NK-92 treated with Interleukin-12 subunit alpha and Interleukin-12 subunit beta, amount 100 ng/mL, for 24 hours (cell line): Measurements from ENCODE around the gene TMEM123.

ENCODE experiments used
- DNase-seq: peaks from one replicate; lab custom pipeline; 2025; lab: John Stamatoyannopoulos, UW

The TMEM123 gene

DNA sequence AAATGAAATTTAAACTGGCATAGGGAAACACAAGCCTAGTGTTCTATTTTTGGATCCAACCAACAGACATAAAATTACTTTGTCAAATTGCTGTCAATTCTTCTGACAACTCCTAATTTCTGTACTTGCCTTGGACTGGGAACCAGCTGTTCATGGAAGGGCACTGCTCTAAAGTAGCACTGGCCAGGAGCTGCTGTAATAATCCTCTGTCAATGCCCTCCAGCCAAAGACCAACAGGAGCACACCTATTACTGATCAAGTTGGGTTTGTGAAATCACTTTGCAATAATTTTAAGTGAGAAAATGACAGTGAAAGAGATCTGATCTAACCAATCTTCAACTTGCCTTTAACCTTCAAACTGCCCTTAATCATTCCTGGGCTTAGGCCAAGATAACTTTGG, 18.9 kb upstream of the TMEM123 start:
- DNase-seq, result no peak

- no peak for DNase-seq
Measured at GRCh38 chr11:102470251-102470650, 17.7 kb upstream of the TMEM123 start.

- DNase-seq, result no peak
Measured at GRCh38 chr11:102469196-102469821, 16.7 kb upstream of the TMEM123 start.

GRCh38 chr11:102468616-102469195, 16.1 kb upstream of the TMEM123 start:
- DNase-seq, result no peak

GRCh38 chr11:102467853-102468580, 15.5 kb upstream of the TMEM123 start:
- no peak for DNase-seq

DNA sequence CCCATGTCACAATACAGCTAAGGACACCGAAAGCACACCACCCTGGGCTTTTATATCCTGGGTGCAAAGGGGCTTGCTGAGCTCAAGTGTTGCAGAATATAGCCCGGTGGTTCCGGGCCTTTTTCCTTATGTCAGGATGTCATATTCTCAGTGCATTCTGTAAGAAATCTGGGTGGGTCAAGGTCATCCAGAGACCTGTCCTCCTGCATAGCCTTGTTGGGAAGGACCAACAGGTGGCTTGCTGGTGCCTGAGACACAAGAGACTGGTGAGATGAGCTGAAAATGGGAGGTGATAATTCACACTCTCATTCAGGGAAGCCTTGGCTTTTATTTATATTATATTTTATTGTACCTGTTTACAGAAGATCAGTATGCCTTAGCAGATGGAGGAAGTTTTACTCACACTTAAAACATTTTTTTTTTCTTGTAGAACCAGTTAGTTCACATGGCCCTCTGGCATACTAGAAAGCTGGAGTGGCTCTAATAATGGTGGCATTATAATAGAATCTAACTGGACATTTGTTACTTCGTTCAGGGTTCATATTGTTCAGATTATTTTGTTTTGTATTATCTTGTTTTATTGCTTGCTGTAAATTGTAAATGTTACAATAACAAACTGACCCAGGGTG, 14.6 kb upstream of the TMEM123 start:
- DNase-seq, result no peak

DNA sequence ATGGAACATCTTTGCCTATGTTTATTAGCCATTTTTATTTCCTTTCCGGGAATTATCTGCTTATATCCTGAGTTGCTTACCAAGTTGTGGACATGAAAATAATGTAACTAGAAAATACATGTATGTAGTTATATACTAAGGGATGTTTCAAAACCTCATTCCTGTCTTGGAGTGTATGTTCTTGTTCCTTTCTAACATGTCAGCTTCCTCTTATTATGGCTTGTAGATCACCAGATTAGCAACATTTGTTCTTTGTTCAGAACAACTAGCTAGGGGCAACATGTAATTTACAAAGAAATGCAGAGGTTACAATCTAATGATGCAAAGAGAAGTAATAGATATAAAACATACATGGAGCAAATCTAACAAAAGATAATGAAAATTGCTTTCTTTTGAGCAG, 13.1 kb upstream of the TMEM123 start:
- DNase-seq, result no peak

DNA sequence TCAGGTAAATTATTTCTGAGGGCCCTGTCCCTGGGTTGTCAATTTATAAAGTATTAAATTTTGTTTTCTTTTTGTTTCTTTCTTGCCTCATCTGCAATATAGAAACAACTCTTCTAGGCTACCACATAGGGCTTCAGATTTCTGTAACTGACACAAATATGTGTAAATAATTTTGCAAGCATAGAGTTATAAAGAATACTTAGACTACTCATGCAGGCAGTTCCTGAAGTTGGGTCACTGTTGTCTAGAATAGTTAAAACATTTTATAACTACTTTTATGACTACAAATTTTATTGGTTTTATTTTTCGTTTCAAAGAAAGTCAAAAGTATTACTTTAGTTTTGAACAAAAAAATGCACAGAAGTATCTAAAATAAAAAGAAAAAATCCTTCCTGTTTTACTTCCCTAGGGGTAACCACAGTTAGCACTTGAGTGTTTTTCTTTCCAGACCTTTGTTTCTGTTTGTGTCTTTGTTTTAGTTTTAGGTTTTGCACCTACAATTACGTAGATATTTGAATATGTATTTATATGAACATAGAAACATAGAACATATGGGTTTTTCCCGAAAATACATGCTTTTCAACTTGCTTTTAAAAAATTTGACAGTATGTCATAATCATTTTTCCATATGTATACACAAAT, 12.4 kb upstream of the TMEM123 start:
- DNase-seq, result no peak

DNA sequence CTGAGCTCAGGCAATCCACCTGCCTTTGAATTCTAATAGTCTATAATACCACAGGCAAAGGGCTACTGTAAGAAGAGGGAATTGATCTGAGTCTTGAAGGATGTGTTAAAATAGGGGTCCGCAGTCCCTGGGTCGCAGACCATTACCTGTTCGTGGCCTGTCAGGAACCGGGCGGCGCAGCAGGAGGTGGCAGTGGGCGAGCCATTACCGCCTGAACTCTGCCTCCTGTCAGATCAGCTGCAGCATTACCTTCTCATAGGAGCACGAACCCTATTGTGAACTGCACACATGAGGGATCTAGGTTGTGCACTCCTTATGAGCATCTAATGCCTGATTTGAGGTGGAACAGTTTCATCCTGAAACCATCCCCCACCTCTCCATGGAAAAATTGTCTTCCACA, 11.5 kb upstream of the TMEM123 start:
- DNase-seq, result no peak

DNA sequence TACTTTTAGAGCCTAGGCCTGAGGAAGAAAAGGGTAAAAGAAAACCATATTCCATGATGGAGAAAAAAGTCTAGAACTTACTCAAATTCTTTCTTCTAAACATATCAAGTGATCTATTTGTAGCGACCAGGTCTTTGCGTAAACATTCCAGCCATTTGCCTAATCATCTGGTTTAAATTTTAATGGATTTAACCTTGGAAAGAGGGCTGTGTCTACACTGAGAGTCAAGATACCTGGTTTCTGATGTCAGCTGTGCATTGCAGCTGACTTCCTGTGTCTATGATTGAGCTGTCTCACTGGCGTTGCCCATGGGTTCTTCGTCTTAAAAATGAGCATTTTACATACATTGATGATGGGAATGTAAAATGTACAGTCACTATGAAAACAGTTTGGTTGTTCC, 10.0 kb upstream of the TMEM123 start:
- DNase-seq, result no peak

DNA sequence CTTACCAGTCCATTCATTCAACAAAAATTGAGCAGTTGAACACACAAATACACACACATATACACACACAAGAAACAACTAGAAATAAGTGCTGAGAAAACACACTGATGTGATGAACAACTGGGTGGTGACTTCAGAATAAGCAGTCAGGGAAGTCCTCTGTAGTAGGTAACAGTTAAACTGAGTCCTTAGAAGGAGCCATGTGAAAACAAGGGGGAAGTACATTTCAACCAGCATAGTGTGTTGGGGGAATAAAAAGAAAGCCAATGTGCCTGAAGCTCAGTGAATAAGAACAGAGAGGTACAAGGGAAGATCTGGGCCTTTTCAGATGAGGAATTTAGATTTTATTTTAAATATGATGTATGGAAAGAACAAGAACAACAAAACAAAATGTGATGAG, 6.8 kb upstream of the TMEM123 start:
- no peak for DNase-seq

- no peak for DNase-seq
Measured at GRCh38 chr11:102458548-102458947, 6.0 kb upstream of the TMEM123 start.

DNA sequence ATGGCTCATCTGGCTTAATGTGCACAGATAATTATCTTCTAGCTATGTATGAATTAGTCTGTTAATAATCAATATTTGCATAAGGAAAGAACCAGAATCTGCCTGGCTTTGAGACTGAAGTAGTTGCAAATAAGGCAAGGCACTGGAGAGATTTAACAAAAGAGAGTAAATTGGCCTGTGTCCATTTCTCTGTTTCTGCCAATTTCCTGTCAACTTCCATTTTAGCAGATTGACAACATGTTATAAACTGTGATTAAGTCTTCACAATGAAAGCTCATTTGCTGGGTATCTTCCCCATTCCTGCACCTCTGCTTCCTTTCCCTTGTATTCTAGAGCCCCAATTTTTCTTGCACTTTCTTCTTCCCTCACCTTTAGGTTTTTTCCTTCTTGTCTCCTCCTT, 5.3 kb upstream of the TMEM123 start:
- no peak for DNase-seq

GRCh38 chr11:102457056-102457677, 4.6 kb upstream of the TMEM123 start:
- no peak for DNase-seq

DNA sequence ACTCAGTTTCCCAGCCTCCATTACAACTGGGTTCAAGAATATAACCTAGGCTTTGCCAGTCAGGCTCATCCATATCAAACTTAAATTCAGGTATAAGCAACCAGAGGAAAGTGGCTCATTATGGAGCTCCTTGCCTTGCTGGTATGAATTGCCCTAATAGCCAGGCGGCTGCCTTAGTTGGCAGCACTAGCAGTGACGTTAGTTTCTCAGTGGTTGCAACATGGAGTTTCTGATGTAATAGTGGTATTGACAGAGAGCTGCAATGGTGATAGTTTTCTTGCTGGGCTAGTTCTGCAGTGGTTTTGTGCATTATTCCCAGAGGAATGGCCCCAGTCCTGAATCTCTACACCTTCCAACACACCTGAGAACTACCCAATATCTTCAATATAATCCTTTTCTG, 3.8 kb upstream of the TMEM123 start:
- no peak for DNase-seq

GRCh38 chr11:102453921-102454320, 1.4 kb upstream of the TMEM123 start:
- no peak for DNase-seq

DNA sequence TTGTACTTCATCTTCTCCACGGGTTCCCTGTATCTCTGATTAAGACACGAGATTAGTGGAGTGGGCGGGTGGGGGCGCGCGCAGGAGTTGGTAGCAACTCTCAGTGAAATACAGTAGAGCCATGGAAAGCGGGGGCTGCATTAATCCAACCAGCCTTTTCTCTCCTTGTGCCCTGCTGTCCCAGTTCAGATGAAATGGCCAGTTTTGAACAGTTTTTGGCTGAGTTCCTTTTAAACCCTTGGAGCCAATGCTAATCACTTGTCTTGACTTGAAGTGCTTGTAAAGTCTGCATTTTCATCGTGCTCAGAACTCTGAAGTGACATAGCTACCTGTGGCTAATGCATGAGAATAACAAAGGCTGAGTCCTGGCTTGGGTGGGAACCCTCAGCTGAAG, 734 bp upstream of the TMEM123 start:
- DNase-seq, result peak; percentile 48

DNA sequence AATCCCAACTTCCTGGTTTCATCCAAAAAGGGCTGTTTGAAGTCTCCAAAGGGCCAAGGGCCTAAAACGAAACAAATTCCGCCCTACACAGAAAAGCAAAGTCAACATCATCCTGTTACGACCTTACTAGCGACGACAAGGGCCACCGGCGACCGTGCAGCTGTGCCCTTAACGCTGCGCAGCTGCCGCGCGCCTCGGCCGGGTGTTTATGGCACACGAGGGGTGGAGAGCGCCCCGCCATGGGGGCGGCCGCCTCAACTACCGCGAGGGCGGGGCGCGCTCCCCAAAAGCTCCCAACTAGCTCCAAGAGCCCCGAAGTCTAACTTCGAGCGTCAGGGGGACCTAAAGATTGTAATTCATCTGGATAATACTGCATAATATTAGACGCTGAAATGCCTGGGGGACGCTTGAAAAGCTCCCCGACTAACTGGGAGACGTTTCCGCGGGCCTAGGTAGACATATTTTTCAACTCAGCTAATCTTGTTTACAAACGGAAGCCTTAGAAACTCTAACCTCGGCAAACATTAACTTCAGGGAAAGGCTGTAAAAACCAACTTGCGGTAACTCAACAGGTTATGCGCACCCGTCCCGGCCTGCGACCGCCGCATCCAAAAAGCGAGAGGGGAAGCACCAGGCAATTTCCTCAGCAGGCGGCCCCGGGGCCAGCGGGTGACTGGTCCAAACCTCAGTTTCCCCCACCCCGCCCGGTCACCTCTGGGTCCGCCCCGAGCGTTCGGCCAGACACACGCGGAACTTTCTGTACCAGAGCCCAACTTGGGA, 694 bp downstream of the TMEM123 start:
- DNase-seq, result peak; percentile 73

DNA sequence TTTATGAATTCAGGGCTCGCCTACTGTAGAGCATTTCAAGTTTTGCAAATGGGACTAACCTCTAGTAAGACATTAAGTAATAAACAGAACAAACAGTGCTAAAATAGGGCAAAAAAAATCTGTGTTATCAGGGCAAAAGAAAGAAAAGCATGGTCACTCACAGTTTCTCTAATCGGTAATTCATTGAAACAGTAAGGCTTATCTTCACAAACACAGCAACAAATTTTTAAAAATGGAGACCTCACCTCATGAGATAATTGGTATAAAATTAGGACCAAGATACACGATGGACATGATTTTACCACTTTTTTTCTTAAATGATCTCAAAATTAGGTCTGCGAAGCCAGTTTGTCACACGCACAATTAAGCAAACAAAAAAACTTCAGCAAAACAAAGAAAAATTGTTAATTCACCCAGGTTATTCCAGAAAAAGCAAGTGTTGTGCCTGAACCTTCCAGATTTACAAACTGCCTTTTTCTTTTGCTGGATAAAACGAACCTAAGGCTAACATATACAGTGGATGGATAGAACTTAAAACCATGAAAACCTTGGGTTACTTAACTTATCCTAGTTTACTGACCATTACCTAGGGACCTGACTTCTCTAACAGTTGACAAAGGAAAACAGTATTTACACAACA, 1.4 kb downstream of the TMEM123 start:
- no peak for DNase-seq

DNA sequence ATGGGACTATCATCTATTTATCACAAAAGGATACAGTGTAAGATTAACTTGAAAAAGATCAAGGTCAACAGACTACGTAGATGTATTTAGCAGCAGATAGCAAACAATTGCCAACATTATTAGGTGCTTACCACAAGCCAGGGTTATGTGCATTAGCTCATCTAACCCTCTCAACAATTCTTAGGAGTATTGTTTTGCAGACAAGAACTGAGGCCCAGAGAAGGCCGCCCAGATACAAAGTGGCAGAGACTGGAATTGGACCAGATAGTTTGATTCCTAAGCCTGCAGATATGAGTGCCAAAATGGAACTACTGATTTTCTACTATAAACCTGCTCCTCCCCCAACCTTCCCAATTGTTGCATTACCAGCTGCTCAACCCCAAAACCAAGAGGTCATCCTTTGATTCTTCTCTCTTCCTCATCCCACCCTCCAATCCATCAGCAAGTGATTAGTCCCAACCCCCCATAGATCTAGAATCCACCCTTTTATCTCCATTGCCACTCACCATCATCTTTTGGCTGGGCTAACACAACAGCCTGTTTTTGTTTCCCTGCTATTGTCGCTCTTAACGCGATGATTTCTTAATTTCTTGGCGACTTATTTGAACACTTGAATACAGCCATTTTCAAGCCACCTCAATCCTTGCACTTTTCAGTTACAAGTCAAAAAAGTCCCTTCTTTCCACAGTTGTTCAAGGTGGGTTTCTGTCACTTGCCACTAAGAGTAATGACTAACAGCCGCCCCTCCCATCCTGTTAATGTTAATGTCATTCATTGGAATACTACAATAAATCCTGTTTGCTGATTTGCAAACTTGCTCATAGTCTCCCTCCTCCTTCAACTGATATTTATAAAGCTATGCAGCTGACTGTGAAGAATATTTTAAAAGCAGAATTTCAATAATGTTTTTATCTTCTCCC, 2.7 kb downstream of the TMEM123 start:
- DNase-seq, result no peak
